ENCODE measurements around the gene NPAS2. TPM values are rescaled to one million over a fixed set of nuclear protein-coding genes. Genes with fewer than 3 reads are reported as not detected.
A peak's percentile ranks its signal among the peaks of the same experiment; 100 is the strongest.

NPAS2 gene
- total RNA-seq, 2 donors from 2014 or later, result 3.9 to 11.4 TPM

GRCh38 chr2:100807707-100808106, 12.2 kb upstream of the NPAS2 start:
- Mint-ChIP-seq H3K4me3 (no peak overlapping the region), H3K4me1 (no peaks in the 10 kb centered on the region), H3K36me3 (ENCODE audit: low read depth) (no peaks in the 10 kb centered on the region), H3K9me3 (no peaks in the 10 kb centered on the region), H3K27me3 (peaks cover 3% of the 10 kb centered on the region), H3K27ac (no peak overlapping the region)
- ATAC-seq (replicated peaks), result no peak

- H3K9me3 Mint-ChIP-seq, result no peaks in the 10 kb centered on the region
- H3K4me3 Mint-ChIP-seq, result no peak overlapping the region
- H3K27ac Mint-ChIP-seq, result no peak overlapping the region
Observed at GRCh38 chr2:100808582-100808981, 11.4 kb upstream of the NPAS2 start.

GRCh38 chr2:100809506-100809905, 10.4 kb upstream of the NPAS2 start:
- no peak overlapping the region for H3K4me3 Mint-ChIP-seq
- ATAC-seq (replicated peaks), result no peak
- no peak overlapping the region for H3K27ac Mint-ChIP-seq
- H3K27me3 Mint-ChIP-seq, result peaks cover 3% of the 10 kb centered on the region
- H3K36me3 Mint-ChIP-seq (ENCODE audit: low read depth), result no peaks in the 10 kb centered on the region
- no peaks in the 10 kb centered on the region for H3K4me1 Mint-ChIP-seq
- no peaks in the 10 kb centered on the region for H3K9me3 Mint-ChIP-seq

More at GRCh38 chr2:100808582-100808981, 11.4 kb upstream of the NPAS2 start:
- ATAC-seq (replicated peaks), result no peak
- peaks cover 3% of the 10 kb centered on the region for H3K27me3 Mint-ChIP-seq
- no peaks in the 10 kb centered on the region for H3K4me1 Mint-ChIP-seq
- no peaks in the 10 kb centered on the region for H3K36me3 Mint-ChIP-seq (ENCODE audit: low read depth)

- Mint-ChIP-seq H3K27me3 (peaks cover 3% of the 10 kb centered on the region), H3K9me3 (no peaks in the 10 kb centered on the region), H3K4me3 (no peak overlapping the region), H3K36me3 (ENCODE audit: low read depth) (no peaks in the 10 kb centered on the region), H3K4me1 (no peaks in the 10 kb centered on the region), H3K27ac (no peak overlapping the region)
- no peak for ATAC-seq (replicated peaks)
Observed at GRCh38 chr2:100810603-100811145, 9.3 kb upstream of the NPAS2 start.

GRCh38 chr2:100812116-100812515, 7.8 kb upstream of the NPAS2 start:
- H3K36me3 Mint-ChIP-seq (ENCODE audit: low read depth), result no peaks in the 10 kb centered on the region
- no peak overlapping the region for H3K4me3 Mint-ChIP-seq
- no peak for ATAC-seq (replicated peaks)
- peaks cover 2% of the 10 kb centered on the region for H3K27me3 Mint-ChIP-seq
- no peak overlapping the region for H3K27ac Mint-ChIP-seq
- H3K9me3 Mint-ChIP-seq, result no peaks in the 10 kb centered on the region
- no peaks in the 10 kb centered on the region for H3K4me1 Mint-ChIP-seq

- Mint-ChIP-seq H3K4me1 (no peaks in the 10 kb centered on the region), H3K27me3 (no peaks in the 10 kb centered on the region), H3K27ac (no peak overlapping the region), H3K36me3 (ENCODE audit: low read depth) (no peaks in the 10 kb centered on the region), H3K4me3 (no peak overlapping the region), H3K9me3 (no peaks in the 10 kb centered on the region)
- ATAC-seq (replicated peaks), result no peak
Observed at GRCh38 chr2:100812573-100812972, 7.4 kb upstream of the NPAS2 start.

GRCh38 chr2:100813527-100813926, 6.4 kb upstream of the NPAS2 start:
- Mint-ChIP-seq H3K9me3 (no peaks in the 10 kb centered on the region), H3K4me1 (no peaks in the 10 kb centered on the region), H3K27me3 (peaks cover 3% of the 10 kb centered on the region), H3K36me3 (ENCODE audit: low read depth) (peaks cover 6% of the 10 kb centered on the region), H3K4me3 (peak overlapping the region; percentile 9), H3K27ac (no peak overlapping the region)
- peak; percentile 81 for ATAC-seq (replicated peaks)

GRCh38 chr2:100814043-100814442, 5.9 kb upstream of the NPAS2 start:
- peak overlapping the region; percentile 9 for H3K4me3 Mint-ChIP-seq
- peaks cover 3% of the 10 kb centered on the region for H3K27me3 Mint-ChIP-seq
- ATAC-seq (replicated peaks), result no peak
- H3K36me3 Mint-ChIP-seq (ENCODE audit: low read depth), result peaks cover 7% of the 10 kb centered on the region
- no peaks in the 10 kb centered on the region for H3K4me1 Mint-ChIP-seq
- H3K9me3 Mint-ChIP-seq, result no peaks in the 10 kb centered on the region
- H3K27ac Mint-ChIP-seq, result no peak overlapping the region

- Mint-ChIP-seq H3K27ac (no peak overlapping the region), H3K27me3 (peaks cover 3% of the 10 kb centered on the region), H3K36me3 (ENCODE audit: low read depth) (peaks cover 7% of the 10 kb centered on the region), H3K9me3 (no peaks in the 10 kb centered on the region), H3K4me3 (peak overlapping the region; percentile 9), H3K4me1 (no peaks in the 10 kb centered on the region)
- no peak for ATAC-seq (replicated peaks)
Observed at GRCh38 chr2:100814453-100814852, 5.5 kb upstream of the NPAS2 start.

GRCh38 chr2:100817388-100817985, 2.5 kb upstream of the NPAS2 start:
- no peak for ATAC-seq (replicated peaks)
- no peaks in the 10 kb centered on the region for H3K9me3 Mint-ChIP-seq
- peak overlapping the region; percentile 86 for H3K4me3 Mint-ChIP-seq
- H3K36me3 Mint-ChIP-seq (ENCODE audit: low read depth), result peaks cover 22% of the 10 kb centered on the region
- peak overlapping the region; percentile 90 for H3K27ac Mint-ChIP-seq
- peaks cover 13% of the 10 kb centered on the region for H3K27me3 Mint-ChIP-seq
- H3K4me1 Mint-ChIP-seq, result peaks cover 3% of the 10 kb centered on the region

- H3K9me3 Mint-ChIP-seq, result no peaks in the 10 kb centered on the region
Observed at GRCh38 chr2:100818003-100818605, 1.8 kb upstream of the NPAS2 start.

GRCh38 chr2:100818606-100819369, 1.2 kb upstream of the NPAS2 start:
- H3K36me3 Mint-ChIP-seq (ENCODE audit: low read depth), result peaks cover 32% of the 10 kb centered on the region
- H3K4me1 Mint-ChIP-seq, result peaks cover 3% of the 10 kb centered on the region
- H3K9me3 Mint-ChIP-seq, result no peaks in the 10 kb centered on the region
- peak; percentile 51 for ATAC-seq (replicated peaks)
- peak overlapping the region; percentile 86 for H3K4me3 Mint-ChIP-seq
- H3K27ac Mint-ChIP-seq, result peak overlapping the region; percentile 90
- peaks cover 25% of the 10 kb centered on the region for H3K27me3 Mint-ChIP-seq

More at GRCh38 chr2:100818003-100818605, 1.8 kb upstream of the NPAS2 start:
- H3K4me3 Mint-ChIP-seq, result peak overlapping the region; percentile 86
- peaks cover 3% of the 10 kb centered on the region for H3K4me1 Mint-ChIP-seq
- H3K27me3 Mint-ChIP-seq, result peaks cover 19% of the 10 kb centered on the region
- peak overlapping the region; percentile 90 for H3K27ac Mint-ChIP-seq
- ATAC-seq (replicated peaks), result peak; percentile 67
- peaks cover 28% of the 10 kb centered on the region for H3K36me3 Mint-ChIP-seq (ENCODE audit: low read depth)

- no peak overlapping the region for H3K4me3 Mint-ChIP-seq
- no peak for ATAC-seq (replicated peaks)
- H3K27me3 Mint-ChIP-seq, result peaks cover 26% of the 10 kb centered on the region
- H3K36me3 Mint-ChIP-seq (ENCODE audit: low read depth), result peaks cover 32% of the 10 kb centered on the region
- peaks cover 3% of the 10 kb centered on the region for H3K4me1 Mint-ChIP-seq
- H3K27ac Mint-ChIP-seq, result no peak overlapping the region
- H3K9me3 Mint-ChIP-seq, result no peaks in the 10 kb centered on the region
Observed at GRCh38 chr2:100820273-100820522, 259 bp downstream of the NPAS2 start.

- Mint-ChIP-seq H3K4me3 (peak overlapping the region; percentile 75), H3K9me3 (no peaks in the 10 kb centered on the region), H3K27ac (peak overlapping the region; percentile 41), H3K27me3 (peaks cover 26% of the 10 kb centered on the region), H3K4me1 (peaks cover 3% of the 10 kb centered on the region), H3K36me3 (ENCODE audit: low read depth) (peaks cover 32% of the 10 kb centered on the region)
- ATAC-seq (replicated peaks), result peak; percentile 2
Observed at GRCh38 chr2:100820523-100821254, 750 bp downstream of the NPAS2 start.

Data from activated T-helper 17 cell treated with anti-CD3 and anti-CD28 coated beads, Interleukin-2, amount 50 U/mL, for 72 hours (primary cell).